Measurements from ENCODE around the gene MAP3K5.

- TF ChIP-seq REST (IDR thresholded peaks at IDR 0.05; ENCODE audit: insufficient read depth in 1 of 2, low read depth in 2 of 2, low read length in 2 of 2), result no peak
- TF ChIP-seq TAF1 (IDR thresholded peaks at IDR 0.05; ENCODE audit: borderline replicate concordance, insufficient read depth, low read length), result no peak
Observed at GRCh38 chr6:136795996-136796395, 3.7 kb upstream of the MAP3K5 start.
